GM13977 (cell line): ENCODE results near the gene LCORL.

ENCODE experiments used
- DNase-seq: peaks from one replicate; pipeline ENCODE4 v3.0.0; 2012; ENCODE audit warnings: low spot score
- in situ Hi-C: fragments of 300-500 bp; cut with MboI; formaldehyde crosslinking; loops from one replicate; pipeline ENCODE4 v1.12.0; 2022; ENCODE audit warnings: low sequenced_read_pairs, low pct_unique_long_range_greater_than_20kb, mixed read lengths, inconsistent platforms; ENCODE audit not compliant: unreplicated experiment
- TF ChIP-seq, protein P1 (sequence below): IDR thresholded peaks from 2 replicates; pipeline ENCODE4 v1.5.1; 2012; ENCODE audit warnings: mild to moderate bottlenecking, control low read depth; ENCODE audit not compliant: insufficient read depth; ENCODE audit errors: extremely low read depth, missing control alignments

Gene LCORL

DNA sequence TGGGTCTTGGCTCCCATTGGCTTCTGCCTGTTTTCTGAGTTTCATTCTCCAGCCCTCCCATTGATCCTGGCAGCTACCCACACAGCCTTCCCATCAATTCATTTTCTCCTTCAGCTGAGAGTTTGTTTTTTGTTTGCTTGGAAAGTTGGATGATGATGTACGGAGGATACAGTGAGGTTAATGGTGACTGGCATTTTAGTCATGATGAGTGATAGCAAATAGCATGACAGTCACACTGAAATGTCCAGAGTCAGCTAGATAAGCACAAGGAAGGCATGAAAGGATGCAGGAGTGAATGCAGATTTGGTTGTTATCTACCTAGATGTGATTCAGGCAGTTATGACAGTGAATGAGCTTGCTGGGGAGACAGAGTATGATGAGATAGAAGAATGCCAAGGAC is 30.6 kb upstream of the LCORL start:
- TF ChIP-seq, protein P1, sequence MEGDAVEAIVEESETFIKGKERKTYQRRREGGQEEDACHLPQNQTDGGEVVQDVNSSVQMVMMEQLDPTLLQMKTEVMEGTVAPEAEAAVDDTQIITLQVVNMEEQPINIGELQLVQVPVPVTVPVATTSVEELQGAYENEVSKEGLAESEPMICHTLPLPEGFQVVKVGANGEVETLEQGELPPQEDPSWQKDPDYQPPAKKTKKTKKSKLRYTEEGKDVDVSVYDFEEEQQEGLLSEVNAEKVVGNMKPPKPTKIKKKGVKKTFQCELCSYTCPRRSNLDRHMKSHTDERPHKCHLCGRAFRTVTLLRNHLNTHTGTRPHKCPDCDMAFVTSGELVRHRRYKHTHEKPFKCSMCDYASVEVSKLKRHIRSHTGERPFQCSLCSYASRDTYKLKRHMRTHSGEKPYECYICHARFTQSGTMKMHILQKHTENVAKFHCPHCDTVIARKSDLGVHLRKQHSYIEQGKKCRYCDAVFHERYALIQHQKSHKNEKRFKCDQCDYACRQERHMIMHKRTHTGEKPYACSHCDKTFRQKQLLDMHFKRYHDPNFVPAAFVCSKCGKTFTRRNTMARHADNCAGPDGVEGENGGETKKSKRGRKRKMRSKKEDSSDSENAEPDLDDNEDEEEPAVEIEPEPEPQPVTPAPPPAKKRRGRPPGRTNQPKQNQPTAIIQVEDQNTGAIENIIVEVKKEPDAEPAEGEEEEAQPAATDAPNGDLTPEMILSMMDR = no peak
- in situ Hi-C loops = no loop called here

DNA sequence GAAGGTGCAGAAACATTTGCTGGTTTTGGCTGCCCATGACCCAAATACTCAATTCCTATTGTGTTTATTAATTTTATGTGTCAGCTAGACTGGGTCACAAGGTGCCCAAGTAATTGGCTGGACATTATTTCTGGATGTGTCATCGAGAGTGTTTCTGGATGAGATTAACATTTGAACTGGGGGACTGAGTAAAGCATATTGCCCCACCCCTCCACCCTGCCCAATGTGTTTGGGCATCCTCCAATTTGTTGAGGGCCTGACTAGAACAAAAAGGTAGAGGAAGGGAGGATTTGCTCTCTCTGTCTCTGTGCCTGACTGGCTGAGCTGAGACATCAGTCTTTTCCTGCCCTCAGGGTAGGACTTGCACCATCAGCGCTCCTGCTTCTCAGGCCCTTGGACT is 29.7 kb upstream of the LCORL start:
- DNase-seq = no peak
- TF ChIP-seq, protein P1 = no peak
- in situ Hi-C loops = no loop called here

More for the DNA sequence above, 30.6 kb upstream of the LCORL start:
- DNase-seq = no peak

DNA sequence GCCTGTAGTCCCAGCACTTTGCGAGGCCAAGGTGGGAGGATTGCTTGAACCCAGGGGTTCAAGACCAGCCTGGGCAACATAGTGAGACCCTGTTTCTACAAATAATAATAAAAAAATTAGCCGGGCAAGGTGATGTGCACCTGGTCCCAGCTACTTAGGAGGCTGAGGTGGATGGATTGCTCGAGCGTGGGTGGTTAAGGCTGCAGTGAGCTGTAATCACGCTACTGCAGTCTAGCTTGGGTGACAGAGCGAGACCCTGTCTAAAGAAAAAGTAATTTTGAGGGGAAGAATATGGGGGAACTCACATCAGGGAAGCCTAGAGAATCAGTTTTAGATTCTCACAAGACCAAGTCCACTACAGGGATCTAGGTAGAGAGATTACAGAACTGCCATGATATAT is 28.9 kb upstream of the LCORL start:
- TF ChIP-seq, protein P1 = no peak
- in situ Hi-C loops = no loop called here
- no peak for DNase-seq

DNA sequence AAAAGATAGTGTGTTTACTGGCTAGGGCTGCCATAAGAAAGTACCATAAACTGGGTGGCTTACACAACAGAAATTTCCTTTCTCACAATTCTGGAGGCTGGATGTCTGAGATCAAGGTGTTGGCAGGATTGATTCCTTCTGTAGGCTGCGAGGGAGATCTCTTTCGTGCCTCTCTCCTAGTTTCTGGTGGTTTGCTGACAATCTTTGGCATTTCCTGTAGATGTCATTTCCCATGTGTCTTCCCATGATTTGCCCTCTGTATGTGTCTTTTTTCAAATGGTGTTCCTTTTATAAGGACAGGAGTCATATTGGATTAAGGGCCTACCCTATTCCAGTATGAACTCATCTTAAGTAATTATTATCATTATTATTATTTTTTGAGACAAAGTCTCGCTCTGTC is 27.9 kb upstream of the LCORL start:
- in situ Hi-C loops = loop anchor here (25.0 kb wide), 1 partner anchor 487 kb away; no protein-coding TSS in a partner anchor
- TF ChIP-seq, protein P1 = no peak
- DNase-seq = no peak

DNA sequence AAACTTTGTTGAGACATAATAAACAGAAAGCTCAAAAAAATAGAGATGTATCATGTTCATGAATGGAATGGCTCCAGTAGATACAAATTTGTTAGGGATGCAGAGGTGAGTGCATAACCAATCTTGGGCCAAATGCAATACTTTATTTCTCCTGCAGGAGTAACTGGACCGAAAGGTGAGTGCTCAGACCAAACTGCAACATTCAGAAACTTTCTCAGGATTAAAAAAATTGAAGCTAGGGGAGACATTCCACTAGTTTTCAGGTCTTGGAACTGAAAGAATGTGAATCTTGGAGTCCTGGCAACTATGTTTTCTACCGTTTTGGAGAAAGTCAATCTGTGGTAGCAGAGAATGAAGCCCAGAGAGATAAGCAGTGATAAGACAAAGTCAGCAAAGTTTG is 21.2 kb upstream of the LCORL start:
- TF ChIP-seq, protein P1 = no peak
- in situ Hi-C loops = loop anchor here (25.0 kb wide), 1 partner anchor 480 kb away; no protein-coding TSS in a partner anchor
- no peak for DNase-seq

DNA sequence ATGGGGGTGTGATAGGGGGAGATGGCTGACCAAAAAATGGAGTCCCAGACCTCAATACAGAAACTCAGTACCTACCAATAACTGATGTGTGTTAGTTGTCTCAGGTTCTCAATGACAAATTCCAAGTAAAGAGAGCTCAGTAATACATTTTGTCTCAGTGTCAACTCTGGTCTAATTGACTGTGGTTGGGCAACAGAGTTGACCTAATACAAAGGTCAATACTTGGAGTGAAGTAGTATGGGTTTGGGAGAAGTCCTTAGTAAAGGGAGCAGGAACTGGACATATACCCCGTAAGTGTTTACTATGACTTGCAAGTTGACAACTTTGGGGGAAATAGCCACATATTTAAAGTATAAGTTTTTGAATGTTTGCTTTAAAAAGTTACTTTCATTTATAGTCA is 20.5 kb upstream of the LCORL start:
- in situ Hi-C loops = loop anchor here (25.0 kb wide), 1 partner anchor 480 kb away; no protein-coding TSS in a partner anchor
- DNase-seq = no peak
- TF ChIP-seq, protein P1 = no peak

DNA sequence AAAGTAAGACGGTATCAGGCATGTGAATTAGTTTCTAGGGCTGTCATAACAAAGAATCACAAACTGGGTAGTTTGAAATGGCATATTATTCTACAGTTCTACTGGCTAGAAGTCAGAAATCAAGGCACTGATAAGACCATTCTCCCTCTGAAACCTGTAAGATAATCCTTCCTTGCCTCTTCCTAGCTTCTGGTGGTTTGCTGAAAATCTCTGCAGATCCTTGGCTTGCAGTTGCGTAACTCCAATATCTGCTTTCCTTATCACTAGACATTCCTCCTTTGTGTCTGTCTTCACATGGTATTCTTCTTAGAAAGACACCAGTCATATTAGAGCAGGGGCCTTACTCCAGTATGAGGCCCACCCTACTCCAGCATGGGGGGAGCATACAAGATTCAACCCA is 19.6 kb upstream of the LCORL start:
- no peak for DNase-seq
- TF ChIP-seq, protein P1 = no peak
- in situ Hi-C loops = loop anchor here (25.0 kb wide), 1 partner anchor 479 kb away; no protein-coding TSS in a partner anchor
